ENCODE results near the gene WDHD1.
"Not testable (repeated sequence)": the region's sequence is repeated elsewhere in the genome, so short reads cannot be mapped to it uniquely, and the experiment has no call there.

Gene WDHD1

DNA sequence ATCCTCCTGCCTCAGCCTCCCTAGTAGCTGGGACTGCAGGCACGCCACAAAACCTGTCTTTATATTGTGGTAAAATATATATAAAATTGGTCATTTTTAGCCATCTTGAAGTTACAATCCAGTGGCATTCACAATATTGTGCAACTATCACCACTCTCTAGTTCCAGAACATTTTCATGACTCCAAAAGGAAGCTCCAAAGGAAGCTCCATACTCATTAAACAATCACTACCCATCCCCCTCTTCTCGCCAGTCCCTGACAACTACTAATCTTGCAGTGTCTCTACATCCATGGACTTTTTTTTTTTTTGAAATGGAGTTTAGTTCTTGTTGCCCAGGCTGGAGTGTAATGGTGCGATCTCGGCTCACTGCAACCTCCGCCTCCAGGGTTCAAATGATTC lies 127.3 kb downstream of the WDHD1 start:
- no peak for DNase-seq (ENCODE audit: low spot score)
- peak overlapping the region; percentile 53 for H3K27ac Mint-ChIP-seq
- peaks cover 24% of the 10 kb centered on the region for H3K36me3 Mint-ChIP-seq (ENCODE audit: low read depth)
- no peaks in the 10 kb centered on the region for H3K9me3 Mint-ChIP-seq
- H3K4me1 Mint-ChIP-seq (ENCODE audit: low read depth) = peaks cover 28% of the 10 kb centered on the region
- H3K27me3 Mint-ChIP-seq (ENCODE audit: low read depth) = no peaks in the 10 kb centered on the region
- peak overlapping the region; percentile 44 for H3K4me3 Mint-ChIP-seq

DNA sequence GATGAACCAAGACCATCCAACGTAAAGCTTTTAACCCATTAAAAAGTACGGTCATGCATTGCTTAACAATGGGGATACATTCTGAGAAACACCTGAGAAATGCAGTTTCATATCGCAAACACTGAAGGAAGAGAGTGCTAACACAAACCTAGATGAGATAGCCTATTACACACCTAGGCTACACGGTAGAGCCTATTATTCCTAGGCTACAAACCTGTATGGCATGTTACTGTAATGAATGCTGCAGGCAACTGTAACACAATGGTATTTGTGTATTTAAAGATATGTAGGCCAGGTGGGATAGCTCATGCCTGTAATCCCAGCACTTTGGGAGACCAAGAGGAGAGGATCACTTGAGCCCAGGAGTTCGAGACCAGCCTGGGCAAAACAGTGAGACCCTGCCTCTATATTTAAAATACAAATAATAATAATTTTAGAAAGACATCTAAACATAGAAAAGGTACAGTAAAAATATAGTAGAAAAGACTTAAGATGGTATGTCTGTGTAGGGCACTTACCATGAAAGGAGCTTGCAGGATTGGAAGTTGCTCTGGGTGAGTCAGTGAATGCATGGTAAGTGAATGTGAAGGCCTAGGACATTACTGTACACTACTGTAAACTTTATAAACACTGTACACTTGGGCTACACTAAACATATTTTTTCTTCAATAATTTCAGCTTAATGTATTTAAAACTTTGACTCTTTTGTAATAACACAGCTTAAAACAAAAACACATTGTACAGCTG lies 128.9 kb downstream of the WDHD1 start:
- Mint-ChIP-seq H3K27ac (peak overlapping the region; percentile 50), H3K36me3 (ENCODE audit: low read depth) (peaks cover 24% of the 10 kb centered on the region), H3K4me1 (ENCODE audit: low read depth) (peaks cover 25% of the 10 kb centered on the region), H3K4me3 (peak overlapping the region; percentile 7)
- DNase-seq (ENCODE audit: low spot score); H3K9me3 Mint-ChIP-seq; H3K27me3 Mint-ChIP-seq (ENCODE audit: low read depth): not testable (repeated sequence)

DNA sequence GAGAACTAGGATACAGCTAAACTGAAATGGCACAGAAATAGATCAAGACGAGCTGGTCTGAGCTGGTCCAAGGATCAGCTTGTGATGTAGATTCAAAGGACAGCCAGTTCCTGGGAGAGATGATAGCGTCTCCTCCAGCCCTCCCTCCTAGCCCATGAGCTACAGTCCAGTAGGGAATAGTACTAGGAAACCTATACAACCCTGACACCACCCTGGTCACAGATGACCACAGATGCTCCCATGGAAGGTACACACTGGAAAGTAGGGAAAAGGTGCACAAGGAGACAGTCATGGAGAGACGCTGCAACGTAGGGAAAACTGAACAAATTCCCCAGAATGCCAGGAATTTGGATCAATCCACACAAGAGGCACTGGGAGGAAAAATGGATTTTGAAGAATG lies 131.2 kb downstream of the WDHD1 start:
- Mint-ChIP-seq H3K36me3 (ENCODE audit: low read depth) (peaks cover 28% of the 10 kb centered on the region), H3K4me3 (no peak overlapping the region), H3K4me1 (ENCODE audit: low read depth) (peaks cover 29% of the 10 kb centered on the region), H3K27me3 (ENCODE audit: low read depth) (no peaks in the 10 kb centered on the region), H3K27ac (no peak overlapping the region), H3K9me3 (no peaks in the 10 kb centered on the region)
- no peak for DNase-seq (ENCODE audit: low spot score)

DNA sequence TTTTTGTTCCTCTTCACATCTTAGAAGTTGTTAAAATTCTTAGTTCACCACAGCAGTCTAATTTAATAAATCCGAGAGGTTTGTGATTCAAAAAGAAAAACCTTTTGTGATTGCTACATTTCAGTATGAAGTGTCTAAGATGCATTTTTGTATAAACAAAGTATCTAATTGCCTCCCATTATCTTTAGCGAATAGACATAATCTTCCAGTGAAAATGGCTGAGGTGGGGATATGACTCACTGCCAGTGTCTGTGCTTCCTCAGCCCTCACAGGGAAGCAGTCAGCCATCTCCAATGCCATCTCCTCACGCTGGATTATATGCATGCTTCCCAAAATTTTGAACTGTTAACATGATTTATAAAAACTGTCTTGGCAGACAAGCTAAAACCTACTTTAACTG lies 131.9 kb downstream of the WDHD1 start:
- no peak overlapping the region for H3K27ac Mint-ChIP-seq
- no peak for DNase-seq (ENCODE audit: low spot score)
- H3K4me1 Mint-ChIP-seq (ENCODE audit: low read depth) = peaks cover 28% of the 10 kb centered on the region

DNA sequence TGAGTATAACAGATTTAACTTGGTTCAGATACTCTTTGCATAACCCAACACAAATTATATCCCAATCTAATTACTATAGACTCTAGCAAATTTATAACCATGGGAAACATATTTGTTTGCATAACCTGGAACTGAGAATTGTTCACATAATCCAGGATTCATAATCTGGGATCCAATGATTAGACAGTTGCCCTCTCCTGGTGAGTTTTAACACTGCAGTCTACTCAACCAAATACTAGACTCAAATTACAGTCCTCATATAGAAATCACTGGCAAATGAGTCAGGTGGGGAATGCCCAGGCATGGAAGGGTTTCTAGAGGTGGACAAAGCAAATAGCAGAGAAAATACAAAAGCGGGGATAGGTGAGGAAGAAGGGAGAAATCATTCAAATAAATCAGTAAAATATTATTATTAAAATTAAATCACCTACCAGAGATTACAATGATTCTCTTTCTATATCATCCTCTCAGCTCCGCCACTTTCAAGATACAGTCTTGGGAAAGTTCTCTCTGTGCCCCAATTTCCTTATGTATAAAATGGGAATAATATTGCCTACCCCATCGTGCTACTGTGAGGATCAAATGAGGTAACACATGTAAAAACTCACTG lies 133.6 kb downstream of the WDHD1 start:
- peak; percentile 19 for DNase-seq (ENCODE audit: low spot score)
- Mint-ChIP-seq H3K27me3 (ENCODE audit: low read depth) (no peaks in the 10 kb centered on the region), H3K36me3 (ENCODE audit: low read depth) (peaks cover 22% of the 10 kb centered on the region), H3K4me1 (ENCODE audit: low read depth) (peaks cover 34% of the 10 kb centered on the region), H3K4me3 (no peak overlapping the region), H3K27ac (no peak overlapping the region), H3K9me3 (no peaks in the 10 kb centered on the region)

More for the DNA sequence above, 131.9 kb downstream of the WDHD1 start:
- H3K36me3 Mint-ChIP-seq (ENCODE audit: low read depth) = peaks cover 25% of the 10 kb centered on the region
- H3K4me3 Mint-ChIP-seq = no peak overlapping the region
- no peaks in the 10 kb centered on the region for H3K27me3 Mint-ChIP-seq (ENCODE audit: low read depth)
- no peaks in the 10 kb centered on the region for H3K9me3 Mint-ChIP-seq

DNA sequence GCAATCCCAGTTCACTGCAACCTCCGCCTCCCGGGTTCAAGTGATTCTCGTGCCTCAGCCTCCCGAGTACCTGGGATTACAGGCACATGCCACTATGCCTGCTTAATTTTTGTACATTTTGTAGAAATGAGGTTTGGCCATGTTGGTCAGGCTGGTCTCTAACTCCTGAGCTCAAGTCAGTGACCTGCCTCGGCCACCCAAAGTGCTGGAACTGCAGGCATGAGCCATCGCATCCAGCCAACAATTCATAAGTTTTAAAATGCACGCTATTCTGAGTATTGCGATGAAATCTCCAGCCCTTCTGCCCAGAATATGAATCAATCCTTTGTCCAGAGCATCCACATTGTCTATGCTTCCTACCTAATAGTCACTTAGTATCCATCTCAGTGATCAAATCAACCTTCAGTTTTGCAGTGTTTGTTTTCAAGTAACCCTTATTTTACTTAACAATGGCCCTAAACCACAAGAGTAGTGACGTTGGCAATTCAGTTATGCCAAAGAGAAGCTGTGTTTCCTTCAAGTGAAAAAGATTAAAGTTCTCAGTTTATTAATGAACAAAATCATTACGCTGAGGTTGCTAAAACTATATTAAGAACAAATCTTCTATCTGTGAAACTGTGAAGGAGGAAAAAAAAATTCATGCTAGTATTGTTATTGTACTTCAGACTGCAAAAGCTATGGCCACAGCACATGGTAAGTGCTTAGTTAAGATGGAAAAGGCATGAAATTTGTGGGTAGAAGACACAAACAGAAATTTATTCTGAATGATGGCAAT lies 135.2 kb downstream of the WDHD1 start:
- no peak overlapping the region for H3K27ac Mint-ChIP-seq

DNA sequence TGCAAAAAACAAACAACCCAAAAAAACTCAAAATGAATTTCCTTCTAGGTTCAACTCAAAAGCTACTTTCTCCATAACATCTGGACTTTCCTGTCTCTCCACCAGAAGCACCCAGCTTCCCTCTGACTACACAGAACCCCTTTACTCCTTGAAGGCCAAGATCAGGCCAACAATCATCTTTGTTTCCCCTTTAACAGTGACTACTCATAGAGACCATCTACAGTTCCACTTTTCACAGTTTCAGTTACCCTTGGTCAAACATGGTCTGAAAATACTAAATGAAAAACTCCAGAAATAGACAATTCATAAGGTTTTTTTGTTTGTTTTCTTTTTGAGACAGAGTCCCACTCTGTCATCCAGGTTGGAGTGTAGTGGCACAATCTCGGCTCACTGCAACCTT lies 136.1 kb downstream of the WDHD1 start:
- no peak overlapping the region for H3K4me3 Mint-ChIP-seq
- DNase-seq (ENCODE audit: low spot score) = no peak
- no peaks in the 10 kb centered on the region for H3K9me3 Mint-ChIP-seq
- H3K27ac Mint-ChIP-seq = no peak overlapping the region
- peaks cover 14% of the 10 kb centered on the region for H3K36me3 Mint-ChIP-seq (ENCODE audit: low read depth)
- peaks cover 36% of the 10 kb centered on the region for H3K4me1 Mint-ChIP-seq (ENCODE audit: low read depth)
- H3K27me3 Mint-ChIP-seq (ENCODE audit: low read depth) = no peaks in the 10 kb centered on the region

More for the DNA sequence above, 135.2 kb downstream of the WDHD1 start:
- Mint-ChIP-seq H3K4me1 (ENCODE audit: low read depth) (peaks cover 34% of the 10 kb centered on the region), H3K4me3 (no peak overlapping the region), H3K9me3 (no peaks in the 10 kb centered on the region), H3K27me3 (ENCODE audit: low read depth) (no peaks in the 10 kb centered on the region), H3K36me3 (ENCODE audit: low read depth) (peaks cover 18% of the 10 kb centered on the region)
- DNase-seq (ENCODE audit: low spot score) = no peak

DNA sequence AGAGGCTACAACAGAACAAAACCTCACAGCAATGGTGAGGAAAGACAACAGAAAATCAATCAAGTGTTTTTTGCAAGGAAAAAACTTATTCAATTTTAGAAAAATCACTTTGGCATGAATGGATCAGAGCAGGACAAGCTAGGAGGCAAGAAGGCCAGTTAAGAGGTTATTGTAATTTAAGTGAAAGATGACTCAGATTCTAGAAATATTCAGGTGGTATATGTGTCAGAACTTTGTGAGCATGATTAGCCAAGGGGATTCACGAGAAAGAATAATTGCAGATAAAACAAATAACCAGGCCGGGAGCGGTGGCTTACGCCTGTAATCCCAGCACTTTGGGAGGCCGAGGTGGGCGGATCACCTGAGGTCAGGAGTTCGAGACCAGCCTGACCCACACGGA lies 137.0 kb downstream of the WDHD1 start:
- no peak for DNase-seq (ENCODE audit: low spot score)
- Mint-ChIP-seq H3K36me3 (ENCODE audit: low read depth) (peaks cover 12% of the 10 kb centered on the region), H3K27ac (no peak overlapping the region), H3K4me1 (ENCODE audit: low read depth) (peaks cover 35% of the 10 kb centered on the region), H3K27me3 (ENCODE audit: low read depth) (no peaks in the 10 kb centered on the region), H3K9me3 (no peaks in the 10 kb centered on the region), H3K4me3 (no peak overlapping the region)
